ENCODE data around the gene C6.

Gene C6

DNA sequence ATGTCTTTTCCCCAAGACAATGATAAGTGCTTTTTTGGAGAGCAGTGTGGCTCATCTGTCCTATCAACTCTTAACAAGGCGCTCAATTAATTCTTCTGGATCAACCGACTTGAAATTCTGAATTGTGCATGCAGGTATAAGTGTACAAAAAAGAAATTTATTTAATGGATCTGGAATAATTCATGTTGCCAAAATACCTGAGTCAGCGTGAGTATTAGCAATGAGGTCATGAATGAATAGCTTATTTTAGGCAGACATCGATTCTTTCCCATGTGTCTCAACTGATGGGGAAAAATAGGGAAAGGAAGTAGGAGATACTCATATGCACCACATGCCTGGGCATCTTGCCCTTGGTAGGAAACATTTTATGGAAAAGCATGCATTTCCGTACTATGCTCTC lies 68.0 kb downstream of the C6 start:
- no peak for DNase-seq (ENCODE audit: extremely low spot score, insufficient read length, low read depth)
- FAIRE-seq = no peak

DNA sequence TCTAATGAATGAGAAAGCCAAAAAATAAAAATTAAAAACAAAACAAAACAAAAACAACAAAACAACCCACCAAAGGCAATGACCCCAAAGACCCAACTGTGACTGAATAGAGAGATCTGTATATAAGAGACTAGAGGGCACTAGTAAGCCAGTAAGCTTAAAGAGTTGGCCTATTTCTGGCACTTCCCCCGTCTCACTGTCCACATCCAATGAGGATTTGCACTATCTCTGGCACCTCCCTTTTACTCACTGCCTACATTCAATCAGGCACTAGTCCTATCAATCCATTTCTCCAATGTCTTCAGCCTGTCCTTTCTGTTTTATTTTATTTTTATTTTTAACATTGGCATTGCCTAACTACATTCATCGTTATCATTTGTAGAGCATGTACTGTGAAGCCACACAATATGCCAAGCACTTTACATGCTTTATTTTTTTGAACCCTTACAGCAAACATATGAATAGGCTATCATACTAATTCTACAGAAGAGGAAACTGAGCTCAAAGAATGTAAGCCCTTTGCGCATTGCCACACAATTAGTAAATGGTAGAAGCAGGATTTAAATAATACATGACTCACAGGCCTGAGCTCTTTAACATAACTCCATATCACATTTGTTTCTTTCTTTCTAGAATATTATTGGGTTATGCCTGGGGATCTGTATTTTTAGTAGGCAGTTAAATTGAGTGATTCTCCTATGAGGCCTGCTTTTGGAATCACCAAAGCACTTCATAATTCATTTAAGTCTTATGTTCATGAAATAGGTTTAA lies 70.0 kb downstream of the C6 start:
- FAIRE-seq (no peak), DNase-seq (ENCODE audit: extremely low spot score, insufficient read length, low read depth) (no peak)

DNA sequence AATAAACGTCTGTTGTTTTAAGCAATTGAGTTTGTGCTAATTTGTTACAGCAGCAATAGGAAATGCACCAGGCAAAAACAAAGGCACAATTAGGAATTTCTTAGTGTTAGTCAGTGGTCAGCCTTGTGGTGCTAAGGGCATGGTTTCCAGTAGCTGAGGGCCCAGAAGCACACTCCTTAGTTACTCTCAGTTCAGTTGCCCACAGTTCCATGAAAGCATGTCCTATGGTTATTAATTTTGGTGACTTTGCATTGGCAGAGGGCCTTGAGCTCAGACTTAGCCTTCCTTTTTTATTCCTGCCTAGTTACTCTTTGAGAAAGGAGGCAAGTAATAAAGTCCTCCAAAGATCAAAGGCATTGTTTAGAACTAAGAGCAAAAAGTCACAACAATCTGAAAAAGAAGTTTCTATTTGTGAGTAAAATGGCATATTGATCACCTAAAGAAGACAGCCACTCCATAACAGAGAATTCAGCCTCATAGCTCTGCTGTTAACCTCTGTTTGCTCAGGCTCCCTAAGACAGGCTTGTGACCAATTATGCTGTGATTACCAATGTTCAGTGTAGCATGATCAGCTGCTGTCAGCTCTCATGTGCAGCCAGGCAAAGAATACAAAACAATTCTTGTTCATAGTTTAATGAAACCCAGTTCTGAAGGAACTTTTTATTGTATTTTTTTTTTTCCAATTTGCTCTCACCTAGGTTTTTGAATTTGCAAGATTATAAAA lies 85.2 kb downstream of the C6 start:
- FAIRE-seq (no peak), DNase-seq (ENCODE audit: extremely low spot score, insufficient read length, low read depth) (no peak)

DNA sequence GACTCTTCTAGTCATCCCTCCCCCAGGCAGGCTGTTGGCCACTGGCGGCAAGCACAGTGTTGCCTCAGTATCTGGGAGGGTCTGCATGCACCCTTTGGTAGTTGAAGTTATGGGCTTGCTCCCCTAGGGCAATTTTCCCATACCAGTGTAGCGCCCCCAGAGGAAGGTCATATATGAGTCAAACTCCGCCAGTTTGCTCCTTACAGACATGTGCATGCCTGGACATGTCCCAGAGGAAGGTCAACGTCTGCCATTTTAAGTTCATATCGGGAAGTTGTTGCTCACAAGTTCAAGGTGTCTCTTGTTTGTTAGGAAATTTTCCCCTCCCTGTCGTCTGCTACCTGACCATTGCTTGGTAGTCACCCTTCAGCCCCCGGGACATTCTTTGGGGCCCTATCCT lies 90.9 kb downstream of the C6 start:
- DNase-seq (ENCODE audit: extremely low spot score, insufficient read length, low read depth) (no peak), FAIRE-seq (no peak)

DNA sequence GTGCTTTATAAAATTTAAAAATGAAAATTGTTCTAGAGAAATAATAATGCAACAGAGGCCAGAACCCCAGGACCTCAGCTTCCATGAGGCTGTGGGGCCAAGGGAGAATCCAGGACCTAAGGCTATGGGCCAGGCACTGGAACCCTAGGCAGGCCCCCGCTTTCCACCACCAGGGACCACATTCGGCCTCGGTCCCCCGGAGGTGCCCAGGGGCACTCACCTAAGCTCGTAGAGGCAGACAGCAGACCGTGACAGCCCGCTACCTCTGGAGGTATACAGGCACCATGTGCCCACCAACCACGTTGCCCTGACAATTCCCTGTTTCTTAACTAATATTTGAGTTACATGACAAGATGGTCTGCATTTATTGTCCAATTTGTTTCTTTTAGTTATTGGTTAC lies 92.7 kb downstream of the C6 start:
- no peak for FAIRE-seq

DNA sequence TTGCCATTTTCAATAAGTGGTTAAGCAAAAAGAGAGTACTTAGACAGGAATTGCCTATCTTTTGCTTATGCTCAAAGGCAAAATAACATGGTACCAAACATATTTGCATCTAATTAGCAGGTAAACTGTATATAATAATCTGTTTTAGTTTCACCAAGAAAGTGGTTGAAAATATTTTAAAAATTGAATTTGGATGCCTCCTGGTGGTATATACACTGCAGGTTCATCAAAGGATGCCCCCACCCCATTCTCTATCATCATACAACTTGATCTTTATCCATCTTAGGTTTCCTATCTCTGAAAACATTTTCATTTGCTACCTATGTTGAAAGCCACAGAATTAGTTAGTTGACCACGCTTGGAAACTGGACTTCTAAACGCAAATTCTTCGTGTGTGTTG lies 95.2 kb downstream of the C6 start:
- FAIRE-seq (no peak), DNase-seq (ENCODE audit: extremely low spot score, insufficient read length, low read depth) (no peak)

More for the DNA sequence above, 92.7 kb downstream of the C6 start:
- no peak for DNase-seq (ENCODE audit: extremely low spot score, insufficient read length, low read depth)

DNA sequence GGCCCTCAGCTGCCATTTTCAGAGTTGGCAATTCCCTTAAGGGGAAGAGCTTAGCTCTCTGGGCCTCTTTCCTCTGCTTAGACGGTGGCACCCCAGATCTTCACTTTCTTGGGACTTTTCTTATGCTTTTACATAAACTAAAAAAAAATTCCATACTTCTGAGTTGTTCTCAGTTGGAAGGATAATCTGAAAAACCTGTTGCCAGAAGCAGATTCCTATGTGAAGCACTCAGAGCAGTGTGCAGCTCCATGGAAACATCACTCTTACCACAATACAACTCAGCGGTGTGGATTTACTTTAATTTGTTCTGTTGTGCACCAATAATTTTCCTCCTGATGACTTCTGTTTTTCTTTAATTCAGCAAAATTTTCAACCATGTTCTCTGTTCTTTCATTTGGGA lies 98.1 kb downstream of the C6 start:
- FAIRE-seq (no peak), DNase-seq (ENCODE audit: extremely low spot score, insufficient read length, low read depth) (no peak)

DNA sequence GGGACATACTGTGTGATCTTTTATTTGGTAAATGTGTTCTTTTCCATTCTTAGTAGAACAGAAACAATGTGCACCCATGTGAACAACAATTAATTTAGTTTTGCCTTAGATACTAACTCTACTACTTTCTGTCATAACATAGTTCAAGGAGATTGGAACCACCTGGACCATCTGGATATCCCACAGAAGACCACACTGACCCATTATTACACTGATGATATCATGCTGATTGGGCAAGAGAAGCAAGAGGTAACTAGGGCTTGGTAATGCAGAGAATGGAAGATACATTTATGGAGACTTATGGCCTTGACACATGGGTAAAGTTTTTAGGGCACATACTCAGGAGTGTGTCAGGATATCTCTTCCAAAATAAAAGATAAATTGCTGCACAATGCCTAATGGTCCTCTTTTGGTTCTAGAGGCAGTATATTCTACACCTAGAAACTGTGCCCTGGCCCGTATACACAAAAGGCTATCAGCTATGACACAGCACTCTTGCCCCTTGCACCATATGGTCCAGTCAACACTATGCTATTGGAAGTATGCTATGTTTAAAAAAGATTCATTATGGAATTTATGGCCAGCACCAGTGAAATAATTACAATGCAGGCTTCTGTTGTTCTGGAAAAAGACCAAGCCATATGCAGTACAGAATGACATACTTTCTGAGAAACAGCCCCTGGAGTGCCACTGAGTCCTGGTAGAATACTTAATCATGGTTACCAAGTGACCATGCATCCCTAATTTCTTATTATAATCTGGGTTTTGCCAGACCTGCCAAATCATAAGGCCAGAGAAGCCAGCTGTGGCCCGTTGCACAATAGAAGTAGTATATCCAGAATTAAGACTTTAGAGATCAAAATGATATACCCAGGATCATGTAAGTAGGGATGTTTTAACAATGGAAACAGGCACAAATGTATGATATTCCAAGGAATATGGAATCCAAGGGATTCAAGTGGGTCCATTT lies 100.6 kb downstream of the C6 start:
- DNase-seq (ENCODE audit: extremely low spot score, insufficient read length, low read depth) = no peak
- FAIRE-seq = no peak

DNA sequence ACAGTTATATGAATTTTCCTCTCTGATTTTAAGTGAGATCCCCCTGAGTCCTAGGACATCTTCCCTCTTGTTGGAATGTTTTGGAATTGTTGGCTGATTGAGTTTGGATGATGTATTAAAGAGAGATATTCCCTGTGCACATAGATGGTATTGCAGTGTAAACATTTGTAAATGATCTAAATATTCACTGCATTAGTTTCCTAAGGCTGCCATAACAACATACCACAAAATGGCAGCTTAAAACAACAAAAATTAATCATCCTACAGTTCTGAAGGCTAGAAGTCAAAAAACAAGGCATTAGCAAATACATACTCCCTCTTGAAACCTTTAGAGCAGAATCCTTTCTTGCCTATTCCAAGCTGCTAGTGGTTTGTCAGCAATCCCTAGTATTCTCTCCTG lies 104.1 kb downstream of the C6 start:
- FAIRE-seq = no peak
- DNase-seq (ENCODE audit: extremely low spot score, insufficient read length, low read depth) = no peak

DNA sequence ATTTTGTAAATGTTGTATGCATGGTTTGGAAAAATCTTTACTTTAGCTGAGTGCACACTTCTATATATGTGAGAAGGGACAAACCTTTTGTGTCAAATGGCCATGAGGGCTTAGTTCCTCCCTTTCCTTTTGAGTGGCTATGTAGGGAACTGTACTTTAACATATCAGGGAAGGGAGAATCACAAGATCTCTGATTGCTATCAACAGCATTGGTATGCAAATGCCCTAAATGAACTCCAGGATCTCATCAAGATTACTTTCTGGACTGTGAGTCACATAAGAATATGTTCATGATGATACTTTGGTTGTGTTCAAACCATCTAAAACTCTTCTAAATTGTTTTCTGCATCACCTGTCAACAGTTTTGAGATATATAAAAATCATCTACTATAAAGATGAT lies 111.0 kb downstream of the C6 start:
- DNase-seq (ENCODE audit: extremely low spot score, insufficient read length, low read depth) (no peak), FAIRE-seq (no peak)

DNA sequence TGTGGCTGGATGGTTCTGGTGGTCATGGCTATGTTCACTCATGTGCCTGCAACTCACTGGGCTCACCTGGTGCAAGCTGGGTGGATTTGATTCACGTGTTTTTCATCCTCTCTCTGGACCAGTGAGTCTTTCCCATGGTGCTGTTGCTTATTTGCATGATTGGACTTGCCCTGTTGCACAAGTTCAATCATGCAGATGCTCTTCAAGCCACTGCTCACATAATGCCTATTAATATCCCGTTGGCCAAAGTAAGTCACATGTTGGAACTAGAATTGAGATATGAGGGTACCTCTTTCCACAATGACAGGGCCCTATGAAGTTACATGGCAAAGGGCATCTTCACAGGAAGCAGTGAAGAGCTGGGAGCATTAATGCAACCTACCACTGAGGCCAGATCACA lies 115.7 kb downstream of the C6 start:
- DNase-seq (ENCODE audit: extremely low spot score, insufficient read length, low read depth) (no peak), FAIRE-seq (no peak)

DNA sequence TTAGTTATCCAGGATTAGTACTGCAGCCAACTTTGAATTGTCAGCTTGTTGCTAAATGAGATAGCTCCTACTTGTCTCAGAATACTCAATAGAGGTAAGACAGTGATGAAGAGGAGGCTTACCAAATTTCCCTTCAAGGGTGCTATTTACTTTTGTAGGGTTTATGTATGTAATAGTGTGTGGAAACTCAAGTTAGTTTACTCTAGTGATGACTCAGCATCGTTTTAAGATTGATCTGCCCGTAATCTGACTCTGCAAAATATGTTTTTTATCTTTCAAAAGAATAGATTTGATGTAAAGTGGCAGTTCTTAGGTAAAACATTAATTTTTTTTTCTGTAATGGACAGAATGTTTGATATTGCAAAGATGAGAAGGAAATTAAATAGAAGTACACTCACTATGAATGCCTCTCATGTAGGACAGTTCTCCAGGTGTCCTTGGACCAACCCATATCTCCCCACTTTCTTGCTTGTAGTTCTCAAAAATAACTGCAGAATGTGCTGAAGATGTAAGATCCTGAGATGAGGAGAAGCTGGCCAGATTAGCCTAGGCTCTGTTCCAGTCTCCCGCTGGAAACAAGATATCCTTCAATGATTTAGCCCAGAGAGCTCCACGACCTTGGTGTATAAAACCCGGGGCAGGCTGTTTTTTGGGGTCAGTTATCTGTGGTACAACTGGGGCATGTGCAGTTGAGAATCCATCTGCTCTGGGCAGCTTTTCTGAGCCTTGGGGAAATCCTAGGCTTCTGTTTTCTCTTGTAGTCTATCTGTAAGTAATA lies 117.8 kb downstream of the C6 start:
- DNase-seq (ENCODE audit: extremely low spot score, insufficient read length, low read depth) (no peak), FAIRE-seq (no peak)

DNA sequence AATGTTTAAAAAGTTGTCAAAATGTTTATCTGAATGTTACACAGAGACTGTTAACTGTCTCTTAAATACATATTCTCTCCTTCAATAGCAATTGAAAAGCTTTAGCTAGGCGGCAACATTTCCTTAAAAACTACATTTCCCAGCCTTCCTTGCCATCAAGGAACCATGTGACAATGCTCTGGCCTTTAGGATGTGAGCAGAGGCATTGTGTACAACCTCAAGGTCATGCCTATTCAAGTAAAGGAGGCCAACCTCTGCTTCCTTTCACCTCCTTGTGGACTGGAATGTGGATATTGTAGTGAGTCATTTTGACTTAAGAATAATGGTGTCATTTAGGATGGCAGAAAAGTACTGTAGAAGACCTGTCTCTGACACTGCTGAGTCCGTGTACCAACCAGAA lies 118.5 kb downstream of the C6 start:
- FAIRE-seq = no peak

DNA sequence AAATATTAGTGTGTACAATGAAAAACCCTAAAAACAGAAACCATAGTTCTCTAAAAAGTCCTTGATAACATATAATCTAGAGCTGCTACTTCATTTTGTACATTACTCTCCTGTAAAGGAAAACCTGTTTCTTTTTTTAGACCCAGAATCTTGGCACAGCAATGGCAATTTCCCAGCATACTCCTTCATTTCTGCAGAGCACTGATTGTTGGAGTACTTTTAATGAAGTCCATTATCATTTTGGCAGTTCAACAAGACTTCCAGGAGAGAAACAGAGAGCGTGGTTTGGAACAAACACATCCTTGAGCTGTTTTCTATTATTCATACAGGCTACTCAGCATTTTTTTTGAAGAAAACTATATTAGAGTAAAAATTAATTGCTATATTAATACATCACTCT lies 119.5 kb downstream of the C6 start:
- no peak for DNase-seq (ENCODE audit: extremely low spot score, insufficient read length, low read depth)
- no peak for FAIRE-seq

More for the DNA sequence above, 118.5 kb downstream of the C6 start:
- DNase-seq (ENCODE audit: extremely low spot score, insufficient read length, low read depth) = no peak
